PC-3 (cell line): ENCODE data around the gene XPO1. TPM values are rescaled to one million over a fixed set of nuclear protein-coding genes. Genes with fewer than 3 reads are reported as not detected.
"Not testable (repeated sequence)": the region's sequence is repeated elsewhere in the genome, so short reads cannot be mapped to it uniquely, and the experiment has no call there.

Experiments
- ATAC-seq: fragments of 200-7000 bp; cut with Tn5 transposase; 2 replicates; pipeline ENCODE4 v1.9.1; 2020; ENCODE audit warnings: mild to moderate bottlenecking, moderate library complexity
- BruUV-seq: library from RNA; stranded (reverse); fragments of 400-500 nt; replicated peaks from 2 replicates; lab custom pipeline; 2021; lab: Mats Ljungman, UMichigan
- CTCF ChIA-PET: fragments of 300-600 bp; sonication (Branson Sonifier 250); formaldehyde crosslinking; loops from one replicate; lab custom pipeline; 2022; ENCODE audit warnings: antibody characterized with exemption; lab: Charles Lee
- POLR2A ChIA-PET: fragments of 300-600 bp; sonication (Branson Sonifier 250); formaldehyde crosslinking; loops from one replicate; lab custom pipeline; 2022; ENCODE audit warnings: antibody characterized with exemption; ENCODE audit not compliant: unreplicated experiment; lab: Charles Lee
- DNase-seq: peaks from one replicate; pipeline ENCODE4 v3.0.0-alpha.2; 2015
- H2AFZ ChIP-seq: fragments of 300-600 bp; sonication (generic); 2 replicates; pipeline ENCODE4 v1.6.0; 2016; ENCODE audit warnings: antibody characterized with exemption, low read length
- H3F3A ChIP-seq: fragments of 300-600 bp; sonication (generic); one replicate; pipeline ENCODE4 v1.6.0; 2017; ENCODE audit warnings: antibody characterized with exemption, low read length, control low read depth, mild to moderate bottlenecking; ENCODE audit not compliant: unreplicated experiment
- H3K27ac ChIP-seq: fragments of 300-600 bp; sonication (generic); 2 replicates; pipeline ENCODE4 v1.5.1; 2016; ENCODE audit warnings: mild to moderate bottlenecking, low read length
- H3K27me3 ChIP-seq: fragments of 300-600 bp; sonication (generic); 2 replicates; pipeline ENCODE4 v1.6.1; 2016; ENCODE audit warnings: low read length, mixed read lengths
- H3K36me3 ChIP-seq: fragments of 300-600 bp; sonication (generic); 2 replicates; pipeline ENCODE4 v1.6.1; 2016; ENCODE audit warnings: low read depth, mixed run types, low read length, mixed read lengths
- H3K4me1 ChIP-seq: fragments of 300-600 bp; sonication (generic); 2 replicates; pipeline ENCODE4 v1.5.1; 2016; ENCODE audit warnings: low read length; ENCODE audit not compliant: insufficient read depth
- H3K4me2 ChIP-seq: fragments of 300-600 bp; sonication (generic); 2 replicates; pipeline ENCODE4 v1.6.0; 2016; ENCODE audit warnings: low read length
- H3K4me3 ChIP-seq: fragments of 300-600 bp; sonication (generic); 2 replicates; pipeline ENCODE4 v1.5.1; 2016; ENCODE audit warnings: mild to moderate bottlenecking, low read length, mixed read lengths
- H3K79me2 ChIP-seq: fragments of 300-600 bp; sonication (generic); 2 replicates; pipeline ENCODE4 v1.6.1; 2017; ENCODE audit warnings: low read length, mixed read lengths
- H3K9ac ChIP-seq: fragments of 300-600 bp; sonication (generic); 2 replicates; pipeline ENCODE4 v1.6.0; 2016; ENCODE audit warnings: mild to moderate bottlenecking, low read length
- H3K9me2 ChIP-seq: fragments of 300-600 bp; sonication (generic); replicated peaks from 2 replicates; pipeline ENCODE4 v1.6.1; 2016; ENCODE audit warnings: mixed run types, low read length, mixed read lengths
- H3K9me3 ChIP-seq: fragments of 300-600 bp; sonication (generic); 2 replicates; pipeline ENCODE4 v1.6.1; 2016; ENCODE audit warnings: low read length, mixed read lengths
- H4K20me1 ChIP-seq: fragments of 300-600 bp; sonication (generic); 2 replicates; pipeline ENCODE4 v1.6.1; 2016; ENCODE audit warnings: low read length, mixed read lengths
- EZH2 ChIP-seq: fragments of 300-600 bp; sonication (generic); IDR thresholded peaks from one replicate; pipeline ENCODE4 v1.6.1; 2017; ENCODE audit warnings: antibody characterized with exemption, mild to moderate bottlenecking, low read length; ENCODE audit not compliant: unreplicated experiment
- EZH2phosphoT487 ChIP-seq: fragments of 300-600 bp; sonication (generic); IDR thresholded peaks from 2 replicates; pipeline ENCODE4 v1.6.1; 2018; ENCODE audit warnings: mild to moderate bottlenecking, antibody characterized with exemption, low read length, borderline replicate concordance
- intact Hi-C: fragments of 100-400 bp; cut with micrococcal nuclease; formaldehyde crosslinking; loops from 2 replicates; pipeline ENCODE4 v1.9.0; 2023
- total RNA-seq: library from RNA; depleted of rRNA; stranded (reverse); fragments of >200 nt; gene quantifications from 2 replicates; pipeline ENCODE4 v1.2.3, GENCODE V29; 2014
- TF ChIP-seq, protein P1 (sequence below): fragments of 300-600 bp; sonication (generic); conservative IDR thresholded peaks from 2 replicates; pipeline ENCODE4 v1.5.1; 2017; ENCODE audit warnings: antibody characterized with exemption, low read depth, mild to moderate bottlenecking, low read length

The XPO1 gene
- total RNA-seq, 1 experiment from 2014 or later: 138 TPM

DNA sequence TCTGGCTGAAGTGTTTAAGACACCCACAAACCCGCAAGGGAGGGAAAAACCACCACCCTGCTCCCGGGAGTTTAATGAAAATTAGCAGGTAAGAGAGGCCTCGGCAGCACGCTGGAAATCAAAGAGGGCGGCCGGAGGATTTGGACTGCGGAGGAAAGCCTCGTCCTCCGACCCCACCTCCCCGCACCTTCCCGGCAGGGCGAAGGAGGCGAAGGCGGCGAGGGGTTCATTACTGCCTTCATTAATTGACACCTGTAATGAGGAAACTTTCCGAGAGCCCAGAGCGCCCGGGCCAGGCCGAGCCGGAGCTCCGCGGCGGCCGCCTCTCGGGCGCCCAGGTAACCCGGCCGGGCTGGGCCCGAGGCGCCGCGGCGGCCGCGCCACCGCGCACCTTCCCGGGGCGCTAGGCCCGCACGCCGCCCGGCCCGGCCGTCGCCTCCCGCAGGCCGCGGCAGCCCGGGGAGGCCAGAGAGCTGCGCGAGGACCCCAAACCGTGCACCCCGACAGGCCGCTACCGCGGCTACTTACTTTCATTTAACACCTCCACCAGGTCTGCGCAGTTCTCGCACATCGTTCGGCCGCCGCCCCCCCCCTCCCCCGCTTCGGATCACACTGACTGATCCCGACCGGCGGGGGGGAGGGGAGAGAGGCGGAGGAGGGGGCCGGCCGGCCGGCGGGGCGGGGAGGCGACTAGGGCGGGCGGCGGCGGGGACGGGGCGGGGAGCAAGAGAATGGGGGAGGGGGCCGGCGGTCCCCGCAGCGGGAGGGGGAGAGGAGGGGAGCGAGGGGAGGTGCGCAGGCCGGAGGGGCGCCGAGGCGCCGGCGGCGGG lies 67.8 kb downstream of the XPO1 start:
- intact Hi-C loops: no loop called here
- TF ChIP-seq, protein P1, sequence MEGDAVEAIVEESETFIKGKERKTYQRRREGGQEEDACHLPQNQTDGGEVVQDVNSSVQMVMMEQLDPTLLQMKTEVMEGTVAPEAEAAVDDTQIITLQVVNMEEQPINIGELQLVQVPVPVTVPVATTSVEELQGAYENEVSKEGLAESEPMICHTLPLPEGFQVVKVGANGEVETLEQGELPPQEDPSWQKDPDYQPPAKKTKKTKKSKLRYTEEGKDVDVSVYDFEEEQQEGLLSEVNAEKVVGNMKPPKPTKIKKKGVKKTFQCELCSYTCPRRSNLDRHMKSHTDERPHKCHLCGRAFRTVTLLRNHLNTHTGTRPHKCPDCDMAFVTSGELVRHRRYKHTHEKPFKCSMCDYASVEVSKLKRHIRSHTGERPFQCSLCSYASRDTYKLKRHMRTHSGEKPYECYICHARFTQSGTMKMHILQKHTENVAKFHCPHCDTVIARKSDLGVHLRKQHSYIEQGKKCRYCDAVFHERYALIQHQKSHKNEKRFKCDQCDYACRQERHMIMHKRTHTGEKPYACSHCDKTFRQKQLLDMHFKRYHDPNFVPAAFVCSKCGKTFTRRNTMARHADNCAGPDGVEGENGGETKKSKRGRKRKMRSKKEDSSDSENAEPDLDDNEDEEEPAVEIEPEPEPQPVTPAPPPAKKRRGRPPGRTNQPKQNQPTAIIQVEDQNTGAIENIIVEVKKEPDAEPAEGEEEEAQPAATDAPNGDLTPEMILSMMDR: no peak
- TF ChIP-seq EZH2phosphoT487: no peak
- Histone ChIP-seq H3F3A (no peaks in the 10 kb centered on the region), H3K4me3 (peak overlapping the region; percentile 78), H3K9me3 (no peaks in the 10 kb centered on the region), H3K36me3 (peaks cover 10% of the 10 kb centered on the region; the same call in 1 of the 2 replicates), H3K9me2 (no peaks in the 10 kb centered on the region), H3K9ac (peak overlapping the region; percentile 90), H2AFZ (peak overlapping the region; percentile 59), H3K4me1 (peaks cover 12% of the 10 kb centered on the region), H4K20me1 (peaks cover 17% of the 10 kb centered on the region), H3K4me2 (peak overlapping the region; percentile 88), H3K27me3 (no peaks in the 10 kb centered on the region), H3K27ac (peak overlapping the region; percentile 40), H3K79me2 (peaks cover 66% of the 10 kb centered on the region)
- ATAC-seq (peak; percentile 55), DNase-seq (peak; percentile 71)
- no TSS peak for BruUV-seq
- ChIA-PET POLR2A (no interaction called here), CTCF (no interaction called here)

DNA sequence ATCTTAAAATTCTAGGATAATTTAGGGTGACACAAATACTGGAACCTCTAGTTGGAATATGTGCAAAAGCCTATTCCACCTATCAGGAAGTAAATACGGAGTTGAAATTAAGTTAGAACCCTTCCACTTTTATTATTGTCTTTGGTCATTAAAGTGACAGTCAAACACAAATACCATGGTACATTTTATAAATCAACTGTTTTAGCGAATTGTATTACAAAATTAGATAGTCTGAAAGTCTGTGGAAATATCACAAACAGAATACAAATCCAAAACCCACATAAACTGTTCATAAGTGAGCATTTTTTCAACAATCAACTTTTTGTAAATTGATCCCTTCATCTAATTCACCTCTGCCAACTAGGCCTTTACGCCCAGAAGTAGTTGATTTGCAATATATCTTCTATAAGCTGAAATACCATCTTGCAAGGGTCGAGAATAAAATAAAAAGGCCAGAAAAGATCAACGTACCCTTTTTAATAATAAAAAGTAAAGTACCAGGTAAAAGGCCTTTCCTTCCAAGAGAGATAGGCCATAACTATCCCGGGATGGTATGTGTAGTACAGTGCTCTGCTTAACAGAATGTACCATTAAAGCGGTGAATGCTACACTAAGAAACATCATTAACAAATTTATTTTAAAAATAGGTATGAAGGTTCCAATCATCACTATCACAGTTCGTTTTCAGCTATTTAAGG lies 68.6 kb downstream of the XPO1 start:
- ChIA-PET CTCF (no interaction called here), POLR2A (interaction anchor here (0.7 kb wide), 1 partner anchor 9 kb away, joined by 4 read pairs; no protein-coding TSS in a partner anchor)
- Histone ChIP-seq H3K4me3 (peak overlapping the region; percentile 78), H3K9ac (peak overlapping the region; percentile 90), H3K27me3 (no peaks in the 10 kb centered on the region), H3F3A (no peaks in the 10 kb centered on the region), H3K9me3 (no peaks in the 10 kb centered on the region), H3K27ac (peak overlapping the region; percentile 40), H3K79me2 (peaks cover 73% of the 10 kb centered on the region), H4K20me1 (peaks cover 25% of the 10 kb centered on the region), H3K9me2 (no peaks in the 10 kb centered on the region), H2AFZ (peak overlapping the region; percentile 59), H3K4me2 (peak overlapping the region; percentile 88), H3K36me3 (peaks cover 10% of the 10 kb centered on the region; the same call in 1 of the 2 replicates), H3K4me1 (peaks cover 12% of the 10 kb centered on the region)
- intact Hi-C loops: loop anchor here (5.0 kb wide), 1 partner anchor 47 kb away; no protein-coding TSS in a partner anchor
- no peak for ATAC-seq
- DNase-seq: peak; percentile 18
- TSS peak; percentile 49 for BruUV-seq
- TF ChIP-seq EZH2 (no peak), EZH2phosphoT487 (no peak)
- TF ChIP-seq, protein P1: no peak

DNA sequence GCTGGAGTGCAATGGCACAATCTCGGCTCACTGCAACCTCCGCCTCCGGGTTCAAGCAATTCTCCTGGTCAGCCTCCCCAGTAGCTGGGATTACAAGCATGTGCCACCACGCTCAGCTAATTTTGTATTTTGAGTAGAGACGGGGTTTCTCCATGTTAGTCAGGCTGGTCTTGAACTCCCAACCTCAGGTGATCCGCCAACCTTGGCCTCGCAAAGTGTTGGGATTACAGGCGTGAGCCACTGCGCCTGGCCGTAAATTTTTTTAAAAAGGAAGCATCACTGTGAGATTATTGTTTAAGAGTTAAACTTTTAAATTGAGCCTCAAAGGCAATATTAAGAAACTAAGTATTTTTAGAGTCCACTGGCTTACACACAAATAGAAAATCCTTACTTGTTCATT lies 69.9 kb downstream of the XPO1 start:
- H2AFZ ChIP-seq, H3F3A ChIP-seq, H3K9me2 ChIP-seq, H3K9me3 ChIP-seq, DNase-seq, CTCF ChIA-PET, H3K27me3 ChIP-seq, H3K36me3 ChIP-seq, POLR2A ChIA-PET, H3K9ac ChIP-seq, BruUV-seq, H3K27ac ChIP-seq, ATAC-seq: not testable (repeated sequence)
- intact Hi-C loops: loop anchor here (5.0 kb wide), 1 partner anchor 46 kb away; no protein-coding TSS in a partner anchor
- Histone ChIP-seq H3K4me2 (peak overlapping the region; percentile 88), H3K4me3 (peak overlapping the region; percentile 78), H4K20me1 (peaks cover 34% of the 10 kb centered on the region), H3K4me1 (peaks cover 12% of the 10 kb centered on the region), H3K79me2 (peaks cover 87% of the 10 kb centered on the region)
